Activated CD8-positive, alpha-beta memory T cell treated with anti-CD3 and anti-CD28 coated beads for 36 hours (primary cell): ENCODE measurements around the gene ITGAL. TPM values are rescaled to one million over a fixed set of nuclear protein-coding genes. Genes with fewer than 3 reads are reported as not detected.

Experiments
- CTCF ChIA-PET: fragments of 350-600 bp; sonication (Branson Sonifier 250); formaldehyde crosslinking; loops from one replicate; lab custom pipeline; 2021; ENCODE audit warnings: antibody characterized with exemption; lab: Charles Lee
- POLR2A ChIA-PET: fragments of 350-600 bp; sonication (Branson Sonifier 250); formaldehyde crosslinking; loops from one replicate; lab custom pipeline; 2021; ENCODE audit warnings: antibody characterized with exemption; lab: Charles Lee
- total RNA-seq, 2 experiments: library from RNA; stranded (reverse); gene quantifications; one replicate each; pipeline ENCODE4 v1.2.3, GENCODE V29; 2021

The ITGAL gene
- total RNA-seq, 2 experiments from 2014 or later: 222 to 233 TPM

- ChIA-PET POLR2A (interaction anchor here (0.5 to 2.6 kb wide), 9 partner anchors 8 to 607 kb away, joined by 3 to 35 read pairs (median 8); partner anchors contain the start of genes FBRS, ZNF688, ZNF689 and ZNF747), CTCF (interaction anchor here (0.5 to 3.2 kb wide), 11 partner anchors 8 to 149 kb away, joined by 3 to 31 read pairs (median 5); partner anchors contain the start of genes DCTPP1, ZNF688, ZNF689 and ZNF747)
Observed at GRCh38 chr16:30558789-30559377, 86.3 kb downstream of the ITGAL start.

GRCh38 chr16:30559690-30560089, 87.1 kb downstream of the ITGAL start:
- CTCF ChIA-PET: interaction anchor here (1.5 to 3.2 kb wide), 3 partner anchors 12 to 25 kb away, joined by 3 to 31 read pairs (median 7); partner anchors contain the start of genes ZNF688 and ZNF747
- POLR2A ChIA-PET: no interaction called here

- ChIA-PET POLR2A (interaction anchor here (0.6 to 1.6 kb wide), 3 partner anchors 9 to 26 kb away, joined by 3 to 7 read pairs (median 4); partner anchors contain the start of gene ZNF688), CTCF (interaction anchor here (1.5 to 2.1 kb wide), 2 partner anchors 10 to 26 kb away, joined by 3 to 7 read pairs; partner anchors contain the start of genes ZNF688 and ZNF747)
Observed at GRCh38 chr16:30561089-30561816, 88.7 kb downstream of the ITGAL start.

GRCh38 chr16:30562021-30562420, 89.5 kb downstream of the ITGAL start:
- CTCF ChIA-PET: interaction anchor here (0.7 to 2.1 kb wide), 2 partner anchors 27 to 378 kb away, joined by 3 to 7 read pairs; partner anchors contain the start of gene ZNF747
- POLR2A ChIA-PET: interaction anchor here (0.6 to 1.6 kb wide), 3 partner anchors 10 to 27 kb away, joined by 3 to 7 read pairs (median 4); partner anchors contain the start of gene ZNF688

- CTCF ChIA-PET: interaction anchor here (1.2 to 1.7 kb wide), 2 partner anchors 9 to 135 kb away, joined by 3 to 5 read pairs; partner anchors contain the start of gene DCTPP1
- POLR2A ChIA-PET: interaction anchor here (0.5 to 1.9 kb wide), 3 partner anchors 14 to 31 kb away, joined by 3 to 5 read pairs (median 5); partner anchors contain the start of gene ZNF747
Observed at GRCh38 chr16:30565526-30565925, 93.0 kb downstream of the ITGAL start.

GRCh38 chr16:30565984-30566383, 93.4 kb downstream of the ITGAL start:
- CTCF ChIA-PET: interaction anchor here (1.0 to 1.9 kb wide), 4 partner anchors 7 to 136 kb away, joined by 3 to 5 read pairs (median 4); partner anchors contain the start of genes DCTPP1 and ZNF747

GRCh38 chr16:30566531-30566930, 94.0 kb downstream of the ITGAL start:
- ChIA-PET POLR2A (interaction anchor here (0.6 to 1.9 kb wide), 4 partner anchors 8 to 32 kb away, joined by 3 to 5 read pairs (median 4); partner anchors contain the start of genes ZNF747 and ZNF764), CTCF (interaction anchor here (0.5 to 1.9 kb wide), 6 partner anchors 8 to 91 kb away, joined by 3 to 5 read pairs (median 4); partner anchors contain the start of gene ZNF747)

More at GRCh38 chr16:30565984-30566383, 93.4 kb downstream of the ITGAL start:
- POLR2A ChIA-PET: interaction anchor here (0.5 to 1.9 kb wide), 3 partner anchors 14 to 31 kb away, joined by 3 to 5 read pairs (median 5); partner anchors contain the start of gene ZNF747

- ChIA-PET CTCF (interaction anchor here (0.5 to 1.9 kb wide), 9 partner anchors 9 to 231 kb away, joined by 3 to 6 read pairs (median 4); partner anchors contain the start of genes DCTPP1, ZNF747 and ZNF764), POLR2A (interaction anchor here (0.6 to 1.9 kb wide), 6 partner anchors 9 to 107 kb away, joined by 3 to 16 read pairs (median 4); partner anchors contain the start of genes ZNF747 and ZNF764)
Observed at GRCh38 chr16:30567160-30567990, 94.8 kb downstream of the ITGAL start.

- CTCF ChIA-PET: interaction anchor here (0.6 to 1.7 kb wide), 7 partner anchors 10 to 1717 kb away, joined by 3 to 6 read pairs (median 3); partner anchors contain the start of genes DCTPP1 and ZNF764
Observed at GRCh38 chr16:30567991-30568638, 95.6 kb downstream of the ITGAL start.

GRCh38 chr16:30569281-30569680, 96.7 kb downstream of the ITGAL start:
- CTCF ChIA-PET: interaction anchor here (0.7 to 1.2 kb wide), 3 partner anchors 42 to 196 kb away, joined by 3 read pairs; no protein-coding TSS in a partner anchor
- POLR2A ChIA-PET: interaction anchor here (1.7 kb wide), 1 partner anchor 12 kb away, joined by 16 read pairs; the partner anchor contains the start of gene ZNF764

More at GRCh38 chr16:30567991-30568638, 95.6 kb downstream of the ITGAL start:
- POLR2A ChIA-PET: interaction anchor here (0.6 to 1.7 kb wide), 3 partner anchors 11 to 107 kb away, joined by 3 to 16 read pairs (median 7); partner anchors contain the start of gene ZNF764

GRCh38 chr16:30569746-30570635, 97.4 kb downstream of the ITGAL start:
- ChIA-PET POLR2A (interaction anchor here (1.6 to 2.4 kb wide), 2 partner anchors 12 to 35 kb away, joined by 9 to 20 read pairs; partner anchors contain the start of genes ZNF747 and ZNF764), CTCF (interaction anchor here (0.8 to 2.7 kb wide), 3 partner anchors 12 to 34 kb away, joined by 3 to 18 read pairs (median 7); partner anchors contain the start of genes ZNF747 and ZNF764)

GRCh38 chr16:30570636-30571444, 98.3 kb downstream of the ITGAL start:
- ChIA-PET POLR2A (interaction anchor here (0.5 to 2.4 kb wide), 5 partner anchors 13 to 141 kb away, joined by 3 to 20 read pairs (median 6); partner anchors contain the start of genes DCTPP1, ZNF689, ZNF747 and ZNF764), CTCF (interaction anchor here (0.8 to 2.7 kb wide), 10 partner anchors 10 to 193 kb away, joined by 3 to 18 read pairs (median 4); partner anchors contain the start of genes ZNF747, ZNF764 and ZNF785)

- POLR2A ChIA-PET: interaction anchor here (0.5 to 2.4 kb wide), 11 partner anchors 10 to 169 kb away, joined by 3 to 20 read pairs (median 5); partner anchors contain the start of genes DCTPP1, ZNF689, ZNF747 and ZNF764
- CTCF ChIA-PET: interaction anchor here (0.8 to 2.7 kb wide), 14 partner anchors 10 to 194 kb away, joined by 3 to 18 read pairs (median 4); partner anchors contain the start of genes ZNF747, ZNF764 and ZNF785
Observed at GRCh38 chr16:30571445-30572322, 99.1 kb downstream of the ITGAL start, which contains the start of gene ZNF688. Gene ZNF688 (minus strand): TSS chr16:30571714. CDS start chr16:30571629, 85 bp downstream.
